Hematopoietic multipotent progenitor cell treated with erythropoietin and hydrocortisone succinate and interleukin-3 and kit ligand, for 4 days (in vitro differentiated cells): ENCODE measurements around the gene PRKN.
A peak's percentile ranks its signal among the peaks of the same experiment; 100 is the strongest.

ENCODE experiments used
- DNase-seq: peaks from one replicate; pipeline ENCODE4 v3.0.0-alpha.2; 2015

Gene PRKN

DNA sequence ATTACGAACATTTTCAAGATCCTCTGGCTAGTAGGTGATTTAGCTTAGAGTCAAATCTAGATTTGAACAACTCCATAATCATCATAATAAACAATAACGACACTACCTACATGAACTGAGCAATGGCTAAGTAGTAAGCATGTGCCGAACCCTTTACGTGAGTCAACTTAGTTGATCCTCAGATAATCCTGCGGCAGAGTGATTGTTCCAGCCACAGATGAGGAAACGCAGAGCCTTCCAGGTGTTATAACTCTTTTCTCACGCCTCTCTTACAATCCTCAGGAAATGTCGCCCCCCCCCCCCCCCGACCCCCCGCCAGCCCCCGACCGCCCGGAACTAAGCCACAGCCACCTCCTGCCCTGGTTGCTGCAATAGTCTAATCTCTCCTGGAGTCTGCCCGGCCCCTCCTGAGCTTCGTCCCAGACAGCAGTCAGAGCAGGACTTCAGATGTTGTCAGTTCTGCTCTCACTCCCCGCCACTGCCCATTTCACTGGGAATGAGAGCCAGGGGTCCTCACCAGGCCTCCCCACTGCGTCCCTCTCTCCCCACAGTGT, 1312.2 kb downstream of the PRKN start:
- no peak for DNase-seq

GRCh38 chr6:161414707-161415106, 1312.9 kb downstream of the PRKN start:
- no peak for DNase-seq

DNA sequence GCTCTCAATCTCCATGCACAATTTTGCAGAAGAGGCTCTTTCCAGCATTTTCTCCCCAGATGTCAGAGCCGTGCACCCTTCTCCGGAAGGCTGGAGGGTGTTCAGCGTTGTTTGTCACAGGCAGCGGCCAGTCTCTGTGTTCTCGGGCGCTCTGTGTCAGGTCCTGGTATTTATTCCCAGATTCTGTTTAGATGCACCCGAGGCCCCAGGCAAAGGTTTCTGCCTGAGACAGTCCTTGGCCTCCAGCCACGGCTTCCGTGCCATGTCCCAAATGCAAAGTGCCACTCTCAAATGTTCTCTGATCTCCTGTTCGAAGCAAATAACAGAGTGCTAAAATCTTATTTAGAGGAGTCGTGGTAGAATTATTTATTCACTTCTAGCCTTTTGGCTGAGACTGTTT, 1313.4 kb downstream of the PRKN start:
- no peak for DNase-seq

DNA sequence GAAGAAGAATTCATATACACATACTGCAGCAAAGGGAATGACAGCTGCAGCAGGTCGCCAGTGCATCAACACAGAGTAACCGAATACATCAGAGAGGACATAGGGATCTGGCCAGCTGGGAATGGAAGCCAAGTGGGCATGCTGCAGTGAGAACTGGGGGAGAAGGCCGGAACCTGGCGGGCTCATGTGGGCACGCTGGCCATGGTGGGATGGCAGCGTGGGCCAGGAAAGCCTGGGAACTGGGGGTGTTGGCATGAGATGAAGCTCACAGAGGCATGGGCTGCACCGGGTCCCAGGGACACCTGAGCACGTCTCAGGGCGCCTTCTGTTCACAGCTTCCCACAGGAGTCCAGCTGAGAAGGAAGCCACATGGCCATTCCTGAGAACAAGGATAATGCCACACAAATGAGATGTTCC, 1314.2 kb downstream of the PRKN start:
- no peak for DNase-seq

DNA sequence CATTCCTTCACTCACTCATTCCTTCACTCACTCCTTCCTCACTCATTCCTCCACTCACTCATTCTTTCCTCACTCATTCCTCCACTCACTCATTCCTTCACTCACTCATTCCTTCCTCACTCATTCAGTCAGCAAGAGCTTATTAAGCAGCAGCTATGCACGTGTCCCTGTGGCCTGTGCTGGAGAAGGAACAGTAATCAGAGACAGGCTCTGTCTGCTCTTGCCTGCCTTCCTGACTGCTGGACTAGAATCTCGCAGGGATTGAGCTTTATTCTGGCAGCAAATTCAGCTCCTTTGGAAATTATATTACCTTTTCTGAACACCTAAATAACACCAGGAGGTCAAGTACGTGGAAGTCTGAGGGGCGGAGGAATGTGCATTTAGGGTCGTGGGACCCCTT, 1314.8 kb downstream of the PRKN start:
- no peak for DNase-seq

GRCh38 chr6:161411265-161411944, 1316.2 kb downstream of the PRKN start:
- DNase-seq, result no peak

GRCh38 chr6:161410736-161411135, 1316.8 kb downstream of the PRKN start:
- DNase-seq, result no peak

- no peak for DNase-seq
Measured at GRCh38 chr6:161410076-161410475, 1317.5 kb downstream of the PRKN start.

- DNase-seq, result no peak
Measured at GRCh38 chr6:161409353-161409752, 1318.2 kb downstream of the PRKN start.

DNA sequence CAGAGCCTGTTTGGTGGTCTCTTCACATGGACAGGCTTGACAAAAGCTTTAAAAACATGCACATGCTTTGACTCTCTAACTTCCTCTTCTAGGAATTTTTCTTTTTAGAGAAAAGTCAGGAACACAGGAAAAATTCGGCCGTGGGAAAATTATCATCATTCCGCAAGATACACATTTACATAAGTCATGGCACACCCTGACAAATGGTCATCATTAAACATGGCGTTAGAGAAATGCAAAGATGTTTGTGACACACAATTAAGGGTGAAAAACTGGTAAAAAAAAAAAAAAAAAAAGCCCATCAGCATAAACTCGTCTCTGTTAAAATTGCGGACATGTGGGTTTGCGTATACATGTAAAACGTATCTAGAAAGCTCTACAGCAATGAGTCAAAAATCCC, 1319.5 kb downstream of the PRKN start:
- no peak for DNase-seq

DNA sequence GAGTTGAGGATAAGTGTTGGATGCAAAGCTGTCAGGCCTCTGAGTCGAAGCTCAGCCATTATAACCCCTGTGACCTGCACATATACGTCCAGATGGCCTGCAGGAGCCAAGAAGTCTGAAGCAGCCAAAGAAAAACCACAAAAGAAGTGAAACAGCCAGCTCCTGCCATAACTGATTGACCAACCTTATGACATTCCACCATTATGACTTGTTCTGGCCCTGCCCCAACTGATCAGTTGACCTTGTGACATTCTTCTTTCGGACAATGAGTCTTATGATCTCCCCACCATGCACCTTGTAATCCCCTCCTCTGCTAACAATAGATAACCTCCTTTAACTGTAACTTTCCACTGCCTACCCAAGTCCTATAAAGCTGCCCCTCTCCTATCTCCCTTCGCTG, 1320.0 kb downstream of the PRKN start:
- DNase-seq, result peak; percentile 7

- no peak for DNase-seq
Measured at GRCh38 chr6:161407115-161407514, 1320.5 kb downstream of the PRKN start.

DNA sequence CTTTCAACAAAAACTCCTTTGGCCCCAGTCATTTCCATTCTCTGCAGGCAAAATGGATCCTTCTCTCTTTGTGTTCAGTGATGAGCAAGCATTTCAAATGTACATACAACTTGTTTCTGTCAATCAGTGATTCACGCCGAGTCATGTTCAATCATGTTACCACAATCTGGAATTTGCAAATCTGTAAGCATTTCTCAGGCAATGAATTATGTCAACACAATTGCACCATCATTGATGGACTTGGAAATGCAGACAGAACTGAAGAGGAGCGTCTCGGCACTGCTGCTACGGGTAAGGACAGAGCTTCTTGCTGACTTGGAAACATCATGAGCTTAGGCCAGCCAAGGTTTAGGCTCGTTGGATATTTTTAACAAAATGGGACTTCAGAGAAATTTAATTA, 1320.9 kb downstream of the PRKN start:
- no peak for DNase-seq

DNA sequence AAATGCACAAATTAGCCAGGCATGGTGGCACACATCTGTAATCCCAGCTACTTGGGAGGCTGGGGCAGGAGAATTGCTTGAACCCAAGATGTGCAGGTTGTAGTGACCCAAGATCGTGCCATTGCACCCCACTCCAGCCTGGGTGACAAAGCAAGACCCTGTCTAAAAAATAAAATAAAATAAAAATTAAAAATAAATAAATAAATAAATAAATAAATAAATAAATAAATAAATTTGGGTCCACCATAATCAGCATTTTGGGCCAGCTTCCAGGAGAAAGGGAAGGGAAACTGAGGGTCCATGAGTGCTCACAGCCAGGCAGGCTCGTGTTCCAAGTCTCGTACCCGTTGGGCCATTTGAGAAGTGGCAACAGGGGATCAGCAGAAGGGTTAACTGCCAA, 1322.1 kb downstream of the PRKN start:
- no peak for DNase-seq

GRCh38 chr6:161403717-161404116, 1323.8 kb downstream of the PRKN start:
- no peak for DNase-seq

DNA sequence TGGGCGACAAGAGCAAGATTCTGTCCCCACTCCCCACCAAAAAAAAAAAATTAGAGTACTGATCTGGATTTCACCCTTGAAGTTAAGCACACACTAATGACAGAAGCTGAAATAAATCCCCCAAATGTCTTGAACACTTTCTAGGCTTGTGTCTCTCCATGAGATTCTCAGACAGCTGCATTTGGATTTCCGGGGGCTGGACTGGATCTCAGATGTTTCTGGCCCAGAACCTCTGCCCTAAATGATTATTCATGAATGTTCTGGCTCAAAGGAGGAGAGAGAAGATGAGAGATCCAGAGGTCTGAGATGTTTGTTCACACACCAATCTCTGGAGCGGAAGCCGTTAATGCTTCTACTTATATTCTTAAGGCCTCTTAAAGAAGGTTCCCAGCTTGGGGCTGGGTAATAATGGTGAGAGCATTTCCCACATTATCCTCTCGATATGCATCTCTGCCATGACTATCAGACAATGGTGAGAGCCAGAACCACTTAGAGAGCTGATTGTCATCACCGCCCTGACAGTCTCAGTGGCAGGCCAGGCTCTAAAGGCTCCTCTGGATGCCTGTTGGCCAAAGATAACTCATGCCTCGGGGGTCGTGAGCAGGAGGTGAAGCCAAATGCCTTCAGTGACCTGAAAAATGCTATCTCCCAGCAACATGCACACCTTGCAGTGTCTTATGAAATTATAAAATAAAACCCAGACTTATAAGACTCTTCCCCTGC, 1325.8 kb downstream of the PRKN start:
- no peak for DNase-seq

GRCh38 chr6:161400671-161401070, 1326.9 kb downstream of the PRKN start:
- DNase-seq, result no peak

- no peak for DNase-seq
Measured at GRCh38 chr6:161396539-161396938, 1331.0 kb downstream of the PRKN start.

GRCh38 chr6:161395716-161396231, 1331.8 kb downstream of the PRKN start:
- no peak for DNase-seq

- DNase-seq, result no peak
Measured at GRCh38 chr6:161394437-161394836, 1333.1 kb downstream of the PRKN start.

DNA sequence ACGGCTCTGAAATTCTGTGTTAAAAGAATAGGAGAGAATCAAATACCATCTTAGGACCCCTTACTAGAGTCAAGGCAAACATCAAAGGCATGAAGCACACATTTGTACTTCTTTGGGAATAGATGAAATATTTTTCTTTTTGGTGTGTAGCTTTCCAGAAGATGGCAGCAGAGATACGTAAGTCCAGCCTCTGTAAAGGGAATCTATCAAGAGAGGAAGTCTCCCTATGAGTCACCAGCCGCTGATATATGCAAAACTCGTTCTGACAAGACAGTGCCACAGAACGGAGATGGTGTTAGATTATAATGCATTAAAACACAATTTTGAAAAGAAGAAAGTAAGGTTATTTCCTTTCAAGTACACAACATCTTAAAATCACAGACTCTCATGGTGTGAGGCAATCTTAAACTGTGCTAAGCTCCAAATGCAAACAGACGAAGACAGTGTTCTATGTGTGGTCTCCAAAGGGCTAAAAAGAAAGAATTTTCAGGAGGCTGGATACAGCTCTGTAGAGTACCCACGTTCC, 1333.7 kb downstream of the PRKN start:
- DNase-seq, result peak; percentile 92

DNA sequence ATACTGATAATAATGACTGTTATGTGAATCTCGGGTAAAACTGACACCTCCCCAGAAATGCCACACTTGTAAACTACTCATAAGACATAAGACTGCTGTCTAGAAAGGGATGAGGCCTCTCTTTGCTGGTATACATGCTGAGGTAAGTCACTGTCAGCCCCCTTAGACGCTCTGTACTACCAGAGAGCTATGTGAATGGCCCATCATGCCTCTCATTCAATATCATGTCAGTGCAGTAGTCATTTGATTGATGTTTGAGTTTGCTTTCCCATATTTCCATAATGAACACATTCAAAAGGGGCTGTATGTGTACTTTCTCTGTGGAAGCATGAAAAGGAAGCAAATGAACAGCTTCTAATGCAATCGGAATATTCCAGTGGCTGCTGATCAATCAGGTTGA, 1334.3 kb downstream of the PRKN start:
- no peak for DNase-seq

DNA sequence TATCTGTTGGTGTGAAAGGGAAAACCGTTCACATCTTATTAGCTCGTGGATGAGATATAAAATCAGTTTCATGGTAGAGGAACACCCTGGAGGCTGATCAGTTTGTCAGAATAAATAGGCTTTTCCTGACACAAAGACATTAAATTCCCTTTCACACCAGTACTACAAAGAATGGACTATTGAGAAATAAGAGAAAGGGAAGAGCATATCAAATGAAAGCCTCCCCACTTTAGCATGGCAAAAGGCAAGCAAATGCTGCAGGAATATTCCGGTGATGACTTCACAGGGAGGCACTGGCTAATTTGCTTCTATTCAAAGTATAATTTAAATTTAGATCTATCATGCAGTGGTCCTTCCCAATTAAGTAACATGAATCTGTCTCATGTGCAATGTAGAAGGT, 1337.8 kb downstream of the PRKN start:
- no peak for DNase-seq

GRCh38 chr6:161383951-161384350, 1343.6 kb downstream of the PRKN start:
- no peak for DNase-seq
